Heart left ventricle (tissue), 13 donors: ENCODE data around the gene TDRD10.
A peak's percentile ranks its signal among the peaks of the same experiment; 100 is the strongest.

Experiments used
- POLR2A ChIP-seq, 2 donors: fragments of 450-650 bp; IDR thresholded peaks; one replicate each; pipeline ENCODE4 v1.6.1; 2017; ENCODE audit warnings: antibody characterized with exemption in 2 of 2, mild to moderate bottlenecking in 2 of 2, moderate library complexity in 2 of 2
- TF ChIP-seq, protein P1 (sequence below), 12 donors: fragments of 200-600 bp; sonication (generic) in 4 of 12; IDR thresholded peaks; one replicate each; pipeline versions ENCODE4 v1.5.0 to v1.8.0; 2018 to 2022; ENCODE audit warnings: antibody characterized with exemption in 12 of 12, mild to moderate bottlenecking in 5 of 12
- donor health status: ischemic (EF 13 %, LVEDD 7.1; RV severe dilation, severe dysfunction).
- donor health status: DM: no; HTN: yes; CAD: no.
- donor health status: DM: no; HTN: no; CAD: no.
- donor health status: ischemic (EF 25% LVEDD 6.9; RV normal size, moderate dysfunction).
- donor health status: ischemic (EF 25% LVEDD 5.7; RV mildly dilated, moderate dysfunction).
- donor health status: ischemic (EF 35%, LVEDD 5.7; RV mildly dilated, moderate dysfunction).
- donor health status: nonischemic (EF 11% LVEDD 7.7; RV severe dilation, severe dysfunction).
- donor health status: DM: yes; HTN: yes; CAD: no.
- donor health status: PGD.
- donor health status: ischemic (EF 29% LVEDD 5.4; RV normal size, mild dysfunction).
- donor health status: nonischemic (EF 23%, LVEDD 6.1; RV moderate dilation, normal function).

DNA sequence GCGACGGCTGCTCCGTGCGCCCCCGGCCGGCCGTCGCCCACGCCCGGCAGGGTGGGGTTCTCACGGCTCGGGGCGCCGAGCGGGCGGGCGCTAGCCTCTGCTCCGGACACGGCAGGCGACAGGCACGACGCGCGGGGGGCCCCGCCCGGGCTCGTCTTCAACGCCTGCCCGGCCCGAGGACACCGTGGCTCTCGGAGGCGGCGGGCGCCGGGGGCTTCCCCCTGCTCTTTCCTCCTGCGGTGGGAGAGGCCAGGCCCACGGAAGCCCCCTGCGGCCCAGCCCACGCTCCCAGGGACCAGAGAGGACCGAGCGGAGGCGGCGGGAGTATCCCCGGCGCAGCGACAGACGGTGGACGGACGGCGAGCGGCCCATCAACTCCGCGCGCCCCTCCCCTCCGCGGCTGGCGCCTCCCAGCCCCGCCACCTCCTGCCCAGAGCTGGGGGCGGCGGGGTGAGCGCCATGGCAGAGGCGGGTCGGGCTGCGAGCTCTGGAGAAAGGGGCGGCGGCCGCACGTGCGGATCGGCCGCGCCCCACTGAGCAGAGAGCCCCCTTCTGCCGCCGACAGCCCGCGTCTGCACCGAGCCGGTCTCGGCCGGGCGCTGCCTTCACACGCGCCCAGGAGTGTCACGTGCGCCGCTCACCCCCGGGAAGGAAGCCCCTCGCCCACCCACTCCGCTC lies at the start of gene TDRD10, which contains the start of gene SHE:
- TF ChIP-seq, protein P1, sequence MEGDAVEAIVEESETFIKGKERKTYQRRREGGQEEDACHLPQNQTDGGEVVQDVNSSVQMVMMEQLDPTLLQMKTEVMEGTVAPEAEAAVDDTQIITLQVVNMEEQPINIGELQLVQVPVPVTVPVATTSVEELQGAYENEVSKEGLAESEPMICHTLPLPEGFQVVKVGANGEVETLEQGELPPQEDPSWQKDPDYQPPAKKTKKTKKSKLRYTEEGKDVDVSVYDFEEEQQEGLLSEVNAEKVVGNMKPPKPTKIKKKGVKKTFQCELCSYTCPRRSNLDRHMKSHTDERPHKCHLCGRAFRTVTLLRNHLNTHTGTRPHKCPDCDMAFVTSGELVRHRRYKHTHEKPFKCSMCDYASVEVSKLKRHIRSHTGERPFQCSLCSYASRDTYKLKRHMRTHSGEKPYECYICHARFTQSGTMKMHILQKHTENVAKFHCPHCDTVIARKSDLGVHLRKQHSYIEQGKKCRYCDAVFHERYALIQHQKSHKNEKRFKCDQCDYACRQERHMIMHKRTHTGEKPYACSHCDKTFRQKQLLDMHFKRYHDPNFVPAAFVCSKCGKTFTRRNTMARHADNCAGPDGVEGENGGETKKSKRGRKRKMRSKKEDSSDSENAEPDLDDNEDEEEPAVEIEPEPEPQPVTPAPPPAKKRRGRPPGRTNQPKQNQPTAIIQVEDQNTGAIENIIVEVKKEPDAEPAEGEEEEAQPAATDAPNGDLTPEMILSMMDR (IDR thresholded peaks at IDR 0.05) = peak in 1 of 12 donors; percentile 8
- peak in 1 of 2 donors; percentile 39 for TF ChIP-seq POLR2A (IDR thresholded peaks at IDR 0.05)
